ENCODE measurements around the gene DCTN1. TPM values are rescaled to one million over a fixed set of nuclear protein-coding genes. Genes with fewer than 3 reads are reported as not detected.
A peak's percentile ranks its signal among the peaks of the same experiment; 100 is the strongest.

The DCTN1 gene
- total and polyA plus RNA-seq, 7 experiments from 2014 or later, result 52.1 to 113 (median 89.3) TPM

- Mint-ChIP-seq H3K4me3 (no peak overlapping the region), H3K27ac (peak overlapping the region in 2 of 9 donors; percentile 8 to 28), H3K4me1 (peaks cover 0 to 6% (median 5%) of the 10 kb centered on the region in 7 donors), H3K27me3 (peaks cover 0 to 21% (median 4%) of the 10 kb centered on the region in 5 donors), H3K36me3 (no peaks in the 10 kb centered on the region), H3K9me3 (no peaks in the 10 kb centered on the region)
- peak; percentile 86 for ATAC-seq
- Histone ChIP-seq H3K9me3 (ENCODE audit: control insufficient read depth in 2 of 3, low read length in 3 of 3) (no peaks in the 10 kb centered on the region), H3K4me1 (ENCODE audit: control insufficient read depth in 2 of 2, insufficient read depth in 2 of 2, low read length in 2 of 2) (no peaks in the 10 kb centered on the region), H3K27ac (ENCODE audit: low read depth, low read length) (no peak overlapping the region), H3K4me3 (ENCODE audit: low read length) (no peak overlapping the region), H3K27me3 (ENCODE audit: control insufficient read depth in 2 of 2, insufficient read depth in 2 of 2, low read length in 2 of 2) (no peaks in the 10 kb centered on the region), H3K36me3 (ENCODE audit: control insufficient read depth in 2 of 3, insufficient read depth in 3 of 3, low read length in 3 of 3) (no peaks in the 10 kb centered on the region)
- CTCF ChIA-PET, result interaction anchor here (2.4 kb wide), 1 partner anchor 64 kb away, joined by 7 read pairs; no protein-coding TSS in a partner anchor
- DNase-seq, result peak in 5 of 9 donors; percentile 36 to 47 (median 42)
- intact Hi-C loops (cut with micrococcal nuclease), result loop anchor here (1.0 to 10.0 kb wide), 3 partner anchors 132 to 1165 kb away; partner anchors contain the start of genes CCT7 (in 1 of the 2) and PRADC1 (in 1 of the 2)
- POLR2A ChIA-PET, result no interaction called here
These were observed 19.7 kb upstream of the DCTN1 start for GRCh38 chr2:74399785-74400184.

DNA sequence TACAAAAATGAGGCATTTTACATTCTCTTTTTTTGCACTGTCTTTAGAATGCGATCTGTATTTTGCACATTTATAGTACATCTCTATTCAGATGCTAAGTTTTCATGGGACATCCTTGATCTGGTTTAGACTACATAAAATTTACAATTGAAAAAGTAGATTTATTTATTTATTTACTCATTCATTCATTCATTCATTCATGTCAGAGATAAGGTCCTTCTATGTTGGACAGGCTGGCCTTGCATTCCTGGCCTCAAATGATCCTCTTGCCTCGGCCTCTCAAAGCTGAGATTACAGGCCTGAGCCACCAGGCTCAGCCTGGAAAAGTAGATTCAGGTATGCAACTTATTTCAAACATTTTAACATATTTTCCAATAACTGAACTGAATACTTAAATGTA lies 16.0 kb upstream of the DCTN1 start:
- no peaks in the 10 kb centered on the region for H3K9me3 Mint-ChIP-seq
- Histone ChIP-seq H3K9me3 (ENCODE audit: control insufficient read depth in 2 of 3, low read length in 3 of 3) (no peaks in the 10 kb centered on the region), H3K27me3 (ENCODE audit: control insufficient read depth in 2 of 2, insufficient read depth in 2 of 2, low read length in 2 of 2) (no peaks in the 10 kb centered on the region), H3K27ac (ENCODE audit: low read depth, low read length) (no peak overlapping the region), H3K4me3 (ENCODE audit: low read length) (no peak overlapping the region), H3K4me1 (ENCODE audit: control insufficient read depth in 2 of 2, insufficient read depth in 2 of 2, low read length in 2 of 2) (peaks cover 0 to under 1% of the 10 kb centered on the region in 2 donors), H3K36me3 (ENCODE audit: control insufficient read depth in 2 of 3, insufficient read depth in 3 of 3, low read length in 3 of 3) (peaks cover 0 to 6% (median 0%) of the 10 kb centered on the region in 3 experiments)
- H3K4me1 Mint-ChIP-seq, result peaks cover 0 to 21% (median 6%) of the 10 kb centered on the region in 7 donors
- CTCF ChIA-PET, result interaction anchor here (0.7 kb wide), 2 partner anchors 15 to 146 kb away, joined by 3 read pairs; no protein-coding TSS in a partner anchor
- intact Hi-C loops (cut with micrococcal nuclease), result loop anchor here in 1 of 2 donors (10.0 kb wide), 1 partner anchor 1161 kb away; the partner anchor contains the start of genes CCT7 and PRADC1
- no peaks in the 10 kb centered on the region for H3K36me3 Mint-ChIP-seq
- ATAC-seq, result no peak
- no peak overlapping the region for H3K27ac Mint-ChIP-seq
- peaks cover 0 to 20% (median 5%) of the 10 kb centered on the region in 5 donors for H3K27me3 Mint-ChIP-seq
- POLR2A ChIA-PET, result interaction anchor here (0.8 to 1.1 kb wide), 2 partner anchors 62 to 363 kb away, joined by 3 to 5 read pairs; partner anchors contain the start of gene WBP1
- no peak for DNase-seq
- no peak overlapping the region for H3K4me3 Mint-ChIP-seq

DNA sequence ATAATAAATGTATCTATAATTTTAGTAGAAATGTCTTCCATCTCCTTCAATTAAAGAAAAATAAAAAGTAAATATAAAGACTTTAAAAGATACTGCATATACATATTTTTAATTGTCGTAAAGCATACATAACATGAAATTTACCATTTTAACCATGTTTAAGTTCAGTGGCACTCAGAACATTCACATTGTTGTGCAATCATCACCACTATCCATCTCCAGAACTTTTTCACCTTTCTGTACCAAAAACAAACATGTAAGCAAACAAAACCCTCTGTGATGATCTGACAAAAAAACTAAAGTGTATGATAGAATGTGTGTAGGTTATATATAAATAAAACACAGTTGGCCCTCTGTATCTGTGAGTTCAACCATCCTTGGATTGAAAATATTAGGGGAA lies 13.4 kb upstream of the DCTN1 start:
- H3K27ac ChIP-seq (ENCODE audit: low read depth, low read length), result no peak overlapping the region
- no peaks in the 10 kb centered on the region for H3K9me3 ChIP-seq (ENCODE audit: control insufficient read depth in 2 of 3, low read length in 3 of 3)
- peaks cover 0 to 14% (median 5%) of the 10 kb centered on the region in 5 donors for H3K27me3 Mint-ChIP-seq
- H3K27ac Mint-ChIP-seq, result no peak overlapping the region
- no peaks in the 10 kb centered on the region for H3K36me3 Mint-ChIP-seq
- H3K4me3 ChIP-seq (ENCODE audit: low read length), result no peak overlapping the region
- no peak for ATAC-seq
- H3K4me1 ChIP-seq (ENCODE audit: control insufficient read depth in 2 of 2, insufficient read depth in 2 of 2, low read length in 2 of 2), result peaks cover 8 to 23% of the 10 kb centered on the region in 2 donors
- H3K4me1 Mint-ChIP-seq, result peaks cover 0 to 15% (median 5%) of the 10 kb centered on the region in 7 donors
- H3K9me3 Mint-ChIP-seq, result no peaks in the 10 kb centered on the region
- CTCF ChIA-PET, result interaction anchor here (0.6 kb wide), 1 partner anchor 714 kb away, joined by 3 read pairs; no protein-coding TSS in a partner anchor
- no peak for DNase-seq
- no peaks in the 10 kb centered on the region for H3K27me3 ChIP-seq (ENCODE audit: control insufficient read depth in 2 of 2, insufficient read depth in 2 of 2, low read length in 2 of 2)
- peaks cover 0 to 7% (median 0%) of the 10 kb centered on the region in 3 experiments for H3K36me3 ChIP-seq (ENCODE audit: control insufficient read depth in 2 of 3, insufficient read depth in 3 of 3, low read length in 3 of 3)
- POLR2A ChIA-PET, result no interaction called here
- H3K4me3 Mint-ChIP-seq, result no peak overlapping the region
- intact Hi-C loops (cut with micrococcal nuclease), result loop anchor here (2.0 to 10.0 kb wide), 8 partner anchors 126 to 1159 kb away; partner anchors contain the start of genes CCT7 (in 1 of the 2), DGUOK (in 1 of the 2), MTHFD2 (in 1 of the 2) and PRADC1 (in 1 of the 2)

GRCh38 chr2:74392449-74392743 lies 12.3 kb upstream of the DCTN1 start:
- DNase-seq, result no peak
- Mint-ChIP-seq H3K4me3 (peak overlapping the region in 3 of 10 donors; percentile 40 to 100 (median 96)), H3K36me3 (no peaks in the 10 kb centered on the region), H3K9me3 (no peaks in the 10 kb centered on the region), H3K4me1 (peaks cover 0 to 15% (median 5%) of the 10 kb centered on the region in 7 donors), H3K27ac (peak overlapping the region in 5 of 9 donors; percentile 42 to 100 (median 100)), H3K27me3 (peaks cover 0 to 14% (median 5%) of the 10 kb centered on the region in 5 donors)
- H3K4me3 ChIP-seq (ENCODE audit: low read length), result no peak overlapping the region
- peaks cover 0 to 7% (median 0%) of the 10 kb centered on the region in 3 experiments for H3K36me3 ChIP-seq (ENCODE audit: control insufficient read depth in 2 of 3, insufficient read depth in 3 of 3, low read length in 3 of 3)
- no peak overlapping the region for H3K27ac ChIP-seq (ENCODE audit: low read depth, low read length)
- H3K27me3 ChIP-seq (ENCODE audit: control insufficient read depth in 2 of 2, insufficient read depth in 2 of 2, low read length in 2 of 2), result no peaks in the 10 kb centered on the region
- H3K9me3 ChIP-seq (ENCODE audit: control insufficient read depth in 2 of 3, low read length in 3 of 3), result no peaks in the 10 kb centered on the region
- ATAC-seq, result no peak
- intact Hi-C loops (cut with micrococcal nuclease), result loop anchor here (1.0 to 10.0 kb wide), 20 partner anchors 12 to 1158 kb away; partner anchors contain the start of genes AUP1 (in 2 of the 2), C2orf81 (in 2 of the 2), HTRA2 (in 2 of the 2) and MTHFD2 (in 2 of the 2)
- H3K4me1 ChIP-seq (ENCODE audit: control insufficient read depth in 2 of 2, insufficient read depth in 2 of 2, low read length in 2 of 2), result peaks cover 8 to 25% of the 10 kb centered on the region in 2 donors
- ChIA-PET CTCF (interaction anchor here (0.7 to 2.3 kb wide), 10 partner anchors 20 to 568 kb away, joined by 3 to 10 read pairs (median 4); partner anchors contain the start of genes C2orf81 and WDR54), POLR2A (interaction anchor here (0.8 to 4.7 kb wide), 11 partner anchors 11 to 567 kb away, joined by 3 to 23 read pairs (median 4); partner anchors contain the start of genes C2orf81, CCDC142, INO80B and MOB1A)

- ChIA-PET CTCF (interaction anchor here (0.6 to 2.3 kb wide), 12 partner anchors 10 to 568 kb away, joined by 3 to 10 read pairs (median 4); partner anchors contain the start of genes C2orf81 and WDR54), POLR2A (interaction anchor here (0.7 to 4.7 kb wide), 14 partner anchors 10 to 567 kb away, joined by 3 to 23 read pairs (median 4); partner anchors contain the start of genes C2orf81, CCDC142, INO80B and MOB1A)
- Mint-ChIP-seq H3K4me3 (peak overlapping the region in 4 of 10 donors; percentile 40 to 100 (median 92)), H3K27me3 (peaks cover 0 to 14% (median 5%) of the 10 kb centered on the region in 5 donors), H3K36me3 (no peaks in the 10 kb centered on the region), H3K9me3 (no peaks in the 10 kb centered on the region), H3K4me1 (peaks cover 0 to 15% (median 5%) of the 10 kb centered on the region in 7 donors), H3K27ac (peak overlapping the region in 8 of 9 donors; percentile 98 to 100 (median 99))
- no peaks in the 10 kb centered on the region for H3K27me3 ChIP-seq (ENCODE audit: control insufficient read depth in 2 of 2, insufficient read depth in 2 of 2, low read length in 2 of 2)
- peaks cover 8 to 25% of the 10 kb centered on the region in 2 donors for H3K4me1 ChIP-seq (ENCODE audit: control insufficient read depth in 2 of 2, insufficient read depth in 2 of 2, low read length in 2 of 2)
- DNase-seq (peak; percentile 89 to 99 (median 93)), ATAC-seq (peak; percentile 97)
- peaks cover 0 to 7% (median 0%) of the 10 kb centered on the region in 3 experiments for H3K36me3 ChIP-seq (ENCODE audit: control insufficient read depth in 2 of 3, insufficient read depth in 3 of 3, low read length in 3 of 3)
- H3K4me3 ChIP-seq (ENCODE audit: low read length), result peak overlapping the region; percentile 78
- H3K27ac ChIP-seq (ENCODE audit: low read depth, low read length), result peak overlapping the region; percentile 91
- no peaks in the 10 kb centered on the region for H3K9me3 ChIP-seq (ENCODE audit: control insufficient read depth in 2 of 3, low read length in 3 of 3)
- intact Hi-C loops (cut with micrococcal nuclease), result loop anchor here (1.0 to 10.0 kb wide), 22 partner anchors 12 to 1157 kb away; partner anchors contain the start of genes AUP1 (in 2 of the 2), C2orf81 (in 2 of the 2), HTRA2 (in 2 of the 2) and MTHFD2 (in 2 of the 2)
These were observed 11.7 kb upstream of the DCTN1 start for GRCh38 chr2:74391580-74392448.

Measured in naive thymus-derived CD4-positive, alpha-beta T cell (primary cell).